HG02885 (cell line): ENCODE measurements around the gene HDAC3.

Experiments
- ATAC-seq: cut with Tn5 transposase; IDR thresholded peaks from one replicate; pipeline ENCODE4 v1.9.1; 2021; ENCODE audit warnings: mild to moderate bottlenecking; ENCODE audit not compliant: unreplicated experiment, poor library complexity

HDAC3 gene

GRCh38 chr5:141605523-141606277, 30.9 kb downstream of the HDAC3 start:
- ATAC-seq = peak; percentile 95

- no peak for ATAC-seq
Observed at GRCh38 chr5:141603923-141604717, 32.5 kb downstream of the HDAC3 start.

DNA sequence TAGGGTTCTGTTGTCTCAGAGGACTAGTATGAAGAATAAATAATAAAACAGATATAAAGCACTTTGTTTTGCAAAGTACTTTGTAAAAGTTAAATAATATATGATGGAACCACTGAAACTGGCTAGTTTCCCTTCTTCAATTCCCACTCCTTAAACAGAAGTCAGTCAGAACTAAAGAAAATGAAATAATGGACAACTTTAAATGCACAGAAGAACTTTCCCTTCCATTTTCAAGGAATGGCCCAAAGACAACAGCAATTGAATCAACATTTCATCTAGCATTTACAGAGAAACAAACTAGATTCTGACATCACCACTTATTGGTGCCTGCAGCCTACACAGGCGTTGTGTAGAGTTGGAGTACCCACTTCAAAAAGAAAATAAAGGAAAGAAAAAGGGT, 34.0 kb downstream of the HDAC3 start:
- ATAC-seq = no peak

- ATAC-seq = peak; percentile 56
Observed at GRCh38 chr5:141598391-141599345, 38.0 kb downstream of the HDAC3 start.

GRCh38 chr5:141597814-141598213, 38.8 kb downstream of the HDAC3 start:
- no peak for ATAC-seq

- ATAC-seq = no peak
Observed at GRCh38 chr5:141597394-141597793, 39.3 kb downstream of the HDAC3 start.

DNA sequence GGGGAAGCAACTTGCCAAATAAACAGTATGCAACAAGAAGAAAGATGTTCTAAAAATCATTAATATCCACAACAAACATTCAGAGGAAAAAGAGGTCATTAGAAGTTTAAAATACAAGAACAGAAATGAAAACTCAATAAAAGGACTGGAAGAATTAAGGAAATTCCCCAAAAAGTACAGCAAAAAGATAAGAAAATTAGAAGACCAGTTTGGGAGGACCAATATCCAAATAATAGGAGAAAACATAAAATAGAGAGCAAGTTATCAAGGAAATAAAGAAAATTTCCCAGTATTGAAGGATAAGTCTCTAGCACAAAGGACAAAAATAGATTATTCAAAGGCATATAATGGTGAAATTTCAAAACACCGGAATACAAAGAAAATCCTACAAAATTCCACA, 39.8 kb downstream of the HDAC3 start:
- ATAC-seq = no peak

DNA sequence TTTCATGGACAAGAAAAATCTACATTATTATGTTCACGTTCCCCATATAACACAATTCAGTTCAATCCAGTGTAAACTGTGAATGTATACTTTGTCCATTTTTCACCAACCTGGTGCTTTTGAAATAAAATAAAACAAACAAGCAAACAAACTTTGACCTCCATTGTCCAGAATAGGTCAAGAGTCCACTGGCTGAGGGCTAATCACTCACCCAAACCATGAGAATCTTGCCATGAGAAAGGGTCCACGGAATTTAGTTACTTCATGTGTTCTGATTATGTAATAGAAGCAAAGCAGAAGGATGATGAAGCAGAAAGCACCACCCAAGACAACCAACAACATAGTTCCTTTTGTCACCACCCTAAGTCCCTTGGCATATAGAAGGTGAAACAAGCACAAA, 46.5 kb downstream of the HDAC3 start:
- no peak for ATAC-seq

GRCh38 chr5:141586246-141586645, 50.4 kb downstream of the HDAC3 start:
- no peak for ATAC-seq

GRCh38 chr5:141585594-141585993, 51.1 kb downstream of the HDAC3 start:
- ATAC-seq = peak; percentile 47

DNA sequence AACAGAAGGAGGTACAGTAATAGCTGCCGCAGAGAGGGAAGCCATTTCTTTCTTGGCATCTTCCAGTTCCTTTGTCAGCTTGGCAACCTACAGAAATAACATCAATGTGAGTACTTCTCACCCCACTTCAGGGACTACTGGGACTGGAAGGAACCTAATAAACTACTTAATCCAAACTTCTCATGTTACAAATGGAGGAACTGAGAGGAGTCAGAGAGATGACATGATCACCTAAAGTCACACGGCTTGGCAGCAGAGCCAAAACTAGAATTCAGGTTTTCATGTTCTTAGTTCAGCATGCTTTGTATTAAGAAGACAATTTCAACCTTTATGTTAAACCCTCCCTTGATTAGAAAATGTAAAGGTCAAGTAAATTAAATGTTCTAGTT, 62.5 kb downstream of the HDAC3 start:
- no peak for ATAC-seq

DNA sequence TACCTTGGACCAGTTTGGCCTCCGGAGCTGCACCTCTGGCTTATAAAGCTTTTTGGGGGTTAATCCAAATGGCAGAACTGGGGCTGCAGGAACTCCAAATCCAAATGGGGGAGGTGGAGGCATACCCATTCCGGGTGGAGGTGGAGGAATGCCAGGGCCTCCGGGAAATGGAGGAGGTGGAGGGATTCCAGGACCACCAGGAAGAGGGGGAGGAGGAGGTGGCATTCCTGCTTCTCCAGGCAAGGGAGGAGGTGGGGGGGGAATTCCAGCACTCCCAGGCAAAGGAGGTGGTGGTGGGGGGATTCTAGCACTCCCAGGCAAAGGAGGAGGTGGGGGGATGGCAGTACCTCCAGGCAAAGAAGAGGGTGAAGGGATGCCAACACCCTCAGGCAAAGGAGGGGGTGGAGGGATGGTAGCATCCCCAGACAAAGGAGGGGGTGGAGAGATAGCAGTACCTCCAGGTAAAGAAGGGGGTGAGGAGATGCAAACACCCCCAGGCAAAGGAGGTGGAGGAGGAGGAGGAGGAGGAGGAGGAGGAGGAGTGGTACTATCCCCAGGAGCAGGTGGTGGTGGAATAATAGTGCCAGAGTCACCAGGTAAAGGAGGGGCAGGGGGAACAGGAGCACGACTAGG, 63.0 kb downstream of the HDAC3 start:
- no peak for ATAC-seq
